Measurements from ENCODE around the gene SLC22A4.

SLC22A4 gene

GRCh38 chr5:132327252-132327955, 33.2 kb downstream of the SLC22A4 start:
- H3K27ac ChIP-seq (ENCODE audit: low read length), result no peak overlapping the region
- no peaks in the 10 kb centered on the region for H3K9me2 ChIP-seq (replicated peaks; ENCODE audit: insufficient read depth, low read length)
- no peak overlapping the region for H3K4me2 ChIP-seq (ENCODE audit: low read depth, low read length)
- no peak overlapping the region for H3K4me3 ChIP-seq (ENCODE audit: low read length)
- H3K9me3 ChIP-seq (replicated peaks; ENCODE audit: insufficient read depth, low read length), result no peaks in the 10 kb centered on the region
- H4K20me1 ChIP-seq (ENCODE audit: insufficient read depth, low read length), result no peaks in the 10 kb centered on the region
- no peak overlapping the region for H3K9ac ChIP-seq (ENCODE audit: low read length)
- TF ChIP-seq EZH2 (optimal IDR thresholded peaks at IDR 0.05; ENCODE audit: low read depth, low read length), result no peak
- no peak for TF ChIP-seq CTCF (IDR thresholded peaks at IDR 0.05; ENCODE audit: low read length)
- TF ChIP-seq EZH2phosphoT487 (IDR thresholded peaks at IDR 0.05; ENCODE audit: low read length), result no peak
- no peak for DNase-seq
- no peaks in the 10 kb centered on the region for H3K4me1 ChIP-seq (ENCODE audit: low read length)
- H3F3A ChIP-seq (ENCODE audit: insufficient read depth, low read length), result no peaks in the 10 kb centered on the region
- H2AFZ ChIP-seq (ENCODE audit: low read length), result no peak overlapping the region
- H3K36me3 ChIP-seq (replicated peaks; ENCODE audit: insufficient read depth, low read length), result no peaks in the 10 kb centered on the region
- no peaks in the 10 kb centered on the region for H3K27me3 ChIP-seq (replicated peaks; ENCODE audit: insufficient read depth, low read length)
- H3K79me2 ChIP-seq (ENCODE audit: low read length), result no peaks in the 10 kb centered on the region

GRCh38 chr5:132334812-132335211, 40.6 kb downstream of the SLC22A4 start:
- Histone ChIP-seq H3K9me2 (replicated peaks; ENCODE audit: insufficient read depth, low read length) (no peaks in the 10 kb centered on the region), H3K4me1 (ENCODE audit: low read length) (no peaks in the 10 kb centered on the region), H3F3A (ENCODE audit: insufficient read depth, low read length) (no peaks in the 10 kb centered on the region), H3K4me2 (ENCODE audit: low read depth, low read length) (no peak overlapping the region), H3K27me3 (replicated peaks; ENCODE audit: insufficient read depth, low read length) (no peaks in the 10 kb centered on the region), H3K4me3 (ENCODE audit: low read length) (no peak overlapping the region), H3K79me2 (ENCODE audit: low read length) (no peaks in the 10 kb centered on the region), H3K9me3 (replicated peaks; ENCODE audit: insufficient read depth, low read length) (no peaks in the 10 kb centered on the region), H4K20me1 (ENCODE audit: insufficient read depth, low read length) (no peaks in the 10 kb centered on the region), H3K36me3 (replicated peaks; ENCODE audit: insufficient read depth, low read length) (no peaks in the 10 kb centered on the region), H3K9ac (ENCODE audit: low read length) (no peak overlapping the region), H3K27ac (ENCODE audit: low read length) (no peak overlapping the region), H2AFZ (ENCODE audit: low read length) (no peak overlapping the region)
- TF ChIP-seq EZH2phosphoT487 (IDR thresholded peaks at IDR 0.05; ENCODE audit: low read length) (no peak), EZH2 (optimal IDR thresholded peaks at IDR 0.05; ENCODE audit: low read depth, low read length) (no peak), CTCF (IDR thresholded peaks at IDR 0.05; ENCODE audit: low read length) (no peak)
- no peak for DNase-seq

DNA sequence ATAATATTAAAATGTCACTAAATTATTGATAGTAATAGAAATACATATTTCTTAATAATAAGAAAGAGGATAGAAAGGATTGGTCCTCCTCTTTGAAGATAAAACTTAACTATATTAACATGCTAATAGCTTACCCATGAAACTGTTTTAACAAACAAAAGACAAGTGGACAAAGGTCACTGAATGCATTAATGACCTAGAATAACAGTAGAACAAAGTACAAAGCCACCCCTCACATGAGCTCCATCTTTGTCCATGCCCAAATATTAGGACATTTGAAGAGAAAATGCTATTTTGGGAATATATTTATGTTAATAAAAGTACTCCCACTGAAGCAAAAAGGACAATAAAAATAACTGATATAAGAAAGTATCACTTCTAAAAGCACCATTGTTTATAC, 41.2 kb downstream of the SLC22A4 start:
- Histone ChIP-seq H3K9ac (ENCODE audit: low read length) (no peak overlapping the region), H3K9me2 (replicated peaks; ENCODE audit: insufficient read depth, low read length) (no peaks in the 10 kb centered on the region), H3K4me2 (ENCODE audit: low read depth, low read length) (no peak overlapping the region), H3K9me3 (replicated peaks; ENCODE audit: insufficient read depth, low read length) (no peaks in the 10 kb centered on the region), H3K79me2 (ENCODE audit: low read length) (no peaks in the 10 kb centered on the region), H2AFZ (ENCODE audit: low read length) (no peak overlapping the region), H4K20me1 (ENCODE audit: insufficient read depth, low read length) (no peaks in the 10 kb centered on the region), H3K4me3 (ENCODE audit: low read length) (no peak overlapping the region), H3K27me3 (replicated peaks; ENCODE audit: insufficient read depth, low read length) (no peaks in the 10 kb centered on the region), H3K36me3 (replicated peaks; ENCODE audit: insufficient read depth, low read length) (no peaks in the 10 kb centered on the region), H3K4me1 (ENCODE audit: low read length) (no peaks in the 10 kb centered on the region), H3K27ac (ENCODE audit: low read length) (no peak overlapping the region), H3F3A (ENCODE audit: insufficient read depth, low read length) (no peaks in the 10 kb centered on the region)
- no peak for DNase-seq
- TF ChIP-seq EZH2phosphoT487 (IDR thresholded peaks at IDR 0.05; ENCODE audit: low read length), result no peak
- TF ChIP-seq EZH2 (optimal IDR thresholded peaks at IDR 0.05; ENCODE audit: low read depth, low read length), result no peak
- no peak for TF ChIP-seq CTCF (IDR thresholded peaks at IDR 0.05; ENCODE audit: low read length)

Measured in MM.1S (cell line).